ENCODE results near the gene SPSB2. TPM values are rescaled to one million over a fixed set of nuclear protein-coding genes. Genes with fewer than 3 reads are reported as not detected.

Gene SPSB2
- total and polyA plus RNA-seq, 9 of the 15 experiments (the other 6 are each of a cell fraction or from before 2014, with no cell fraction given): 0.10 to 10.6 (median 1.9) TPM

- TF ChIP-seq, protein P1, sequence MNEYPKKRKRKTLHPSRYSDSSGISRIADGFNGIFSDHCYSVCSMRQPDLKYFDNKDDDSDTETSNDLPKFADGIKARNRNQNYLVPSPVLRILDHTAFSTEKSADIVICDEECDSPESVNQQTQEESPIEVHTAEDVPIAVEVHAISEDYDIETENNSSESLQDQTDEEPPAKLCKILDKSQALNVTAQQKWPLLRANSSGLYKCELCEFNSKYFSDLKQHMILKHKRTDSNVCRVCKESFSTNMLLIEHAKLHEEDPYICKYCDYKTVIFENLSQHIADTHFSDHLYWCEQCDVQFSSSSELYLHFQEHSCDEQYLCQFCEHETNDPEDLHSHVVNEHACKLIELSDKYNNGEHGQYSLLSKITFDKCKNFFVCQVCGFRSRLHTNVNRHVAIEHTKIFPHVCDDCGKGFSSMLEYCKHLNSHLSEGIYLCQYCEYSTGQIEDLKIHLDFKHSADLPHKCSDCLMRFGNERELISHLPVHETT (CRISPR knock-in tag; conservative IDR thresholded peaks at IDR 0.05 in 1 of 2, IDR thresholded peaks at IDR 0.05 in 1 of 2): no peak; a peak in 1 of 4 replicates
- TF ChIP-seq REST (IDR thresholded peaks at IDR 0.05; ENCODE audit: borderline replicate concordance) (no peak), REST (CRISPR knock-in tag; IDR thresholded peaks at IDR 0.05; ENCODE audit: low read depth) (0 out of 2 replicates have a peak, but pooled peaks have one; percentile 39), MYNN (IDR thresholded peaks at IDR 0.05) (no peak), MYNN (CRISPR knock-in tag; IDR thresholded peaks at IDR 0.05) (no peak), GTF3C2 (IDR thresholded peaks at IDR 0.05; ENCODE audit: borderline replicate concordance, extremely low read depth, insufficient read length) (no peak), GTF2F1 (IDR thresholded peaks at IDR 0.05; ENCODE audit: low read depth, low read length) (peak; percentile 58; the same call in 1 of the 2 replicates), MBD1 (CRISPR knock-in tag; IDR thresholded peaks at IDR 0.05) (no peak)
Observed at GRCh38 chr12:6867413-6868210, 5.5 kb downstream of the SPSB2 start, which contains the start of gene TPI1 (continued).

All from K562 (cell line).